ENCODE data around the gene IL1RN. TPM values are rescaled to one million over a fixed set of nuclear protein-coding genes. Genes with fewer than 3 reads are reported as not detected.
A peak's percentile ranks its signal among the peaks of the same experiment; 100 is the strongest.

The IL1RN gene
- total and polyA plus RNA-seq, 2 of the 13 experiments (the other 11 are each of a cell fraction or from before 2014, with no cell fraction given) = 21.2 to 101 TPM

DNA sequence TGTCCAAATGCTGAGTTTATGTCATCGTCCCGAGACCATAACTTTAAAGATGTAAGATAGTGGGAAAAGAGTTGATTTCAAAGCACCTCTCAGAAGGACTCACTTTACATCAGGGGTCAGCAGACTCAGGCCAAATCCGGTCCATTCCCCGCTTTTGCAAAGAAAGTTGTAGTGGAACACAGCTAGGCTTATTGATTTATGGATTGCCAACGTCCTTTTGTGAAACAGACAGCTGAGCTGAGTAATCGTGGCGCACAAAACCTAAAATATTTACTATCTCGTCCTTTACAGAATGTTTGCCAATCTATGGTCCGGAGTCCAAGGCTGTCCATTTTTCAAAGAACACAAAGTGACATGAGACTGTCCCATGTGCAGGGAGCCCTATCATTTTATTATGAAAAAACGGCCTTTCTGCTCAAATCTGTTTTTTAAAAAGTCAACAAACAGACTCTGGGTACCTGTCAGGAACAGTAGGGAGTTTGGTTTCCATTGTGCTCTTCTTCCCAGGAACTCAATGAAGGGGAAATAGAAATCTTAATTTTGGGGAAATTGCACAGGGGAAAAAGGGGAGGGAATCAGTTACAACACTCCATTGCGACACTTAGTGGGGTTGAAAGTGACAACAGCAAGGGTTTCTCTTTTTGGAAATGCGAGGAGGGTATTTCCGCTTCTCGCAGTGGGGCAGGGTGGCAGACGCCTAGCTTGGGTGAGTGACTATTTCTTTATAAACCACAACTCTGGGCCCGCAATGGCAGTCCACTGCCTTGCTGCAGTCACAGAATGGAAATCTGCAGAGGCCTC, at the start of gene IL1RN (continued):
- TF ChIP-seq NFE2 (CRISPR knock-in tag; IDR thresholded peaks at IDR 0.05) (no peak), ZNF660 (CRISPR knock-in tag; IDR thresholded peaks at IDR 0.05; ENCODE audit: borderline replicate concordance, low read depth) (no peak), AHR (CRISPR knock-in tag; IDR thresholded peaks at IDR 0.05) (no peak), TRIM24 (CRISPR knock-in tag; IDR thresholded peaks at IDR 0.05) (0 out of 2 replicates have a peak, but pooled peaks have one; percentile 60), ZZZ3 (CRISPR knock-in tag; IDR thresholded peaks at IDR 0.05; ENCODE audit: borderline replicate concordance) (no peak), HNRNPH1 (optimal IDR thresholded peaks at IDR 0.05; ENCODE audit: low read depth, low read length) (no peak), ZNF670 (CRISPR knock-in tag; IDR thresholded peaks at IDR 0.05; ENCODE audit: borderline replicate concordance) (no peak; the same call in 1 of the 2 replicates)
- TF ChIP-seq, protein P1, sequence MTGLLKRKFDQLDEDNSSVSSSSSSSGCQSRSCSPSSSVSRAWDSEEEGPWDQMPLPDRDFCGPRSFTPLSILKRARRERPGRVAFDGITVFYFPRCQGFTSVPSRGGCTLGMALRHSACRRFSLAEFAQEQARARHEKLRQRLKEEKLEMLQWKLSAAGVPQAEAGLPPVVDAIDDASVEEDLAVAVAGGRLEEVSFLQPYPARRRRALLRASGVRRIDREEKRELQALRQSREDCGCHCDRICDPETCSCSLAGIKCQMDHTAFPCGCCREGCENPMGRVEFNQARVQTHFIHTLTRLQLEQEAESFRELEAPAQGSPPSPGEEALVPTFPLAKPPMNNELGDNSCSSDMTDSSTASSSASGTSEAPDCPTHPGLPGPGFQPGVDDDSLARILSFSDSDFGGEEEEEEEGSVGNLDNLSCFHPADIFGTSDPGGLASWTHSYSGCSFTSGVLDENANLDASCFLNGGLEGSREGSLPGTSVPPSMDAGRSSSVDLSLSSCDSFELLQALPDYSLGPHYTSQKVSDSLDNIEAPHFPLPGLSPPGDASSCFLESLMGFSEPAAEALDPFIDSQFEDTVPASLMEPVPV (CRISPR knock-in tag; IDR thresholded peaks at IDR 0.05) = no peak
- TF ChIP-seq, protein P2, sequence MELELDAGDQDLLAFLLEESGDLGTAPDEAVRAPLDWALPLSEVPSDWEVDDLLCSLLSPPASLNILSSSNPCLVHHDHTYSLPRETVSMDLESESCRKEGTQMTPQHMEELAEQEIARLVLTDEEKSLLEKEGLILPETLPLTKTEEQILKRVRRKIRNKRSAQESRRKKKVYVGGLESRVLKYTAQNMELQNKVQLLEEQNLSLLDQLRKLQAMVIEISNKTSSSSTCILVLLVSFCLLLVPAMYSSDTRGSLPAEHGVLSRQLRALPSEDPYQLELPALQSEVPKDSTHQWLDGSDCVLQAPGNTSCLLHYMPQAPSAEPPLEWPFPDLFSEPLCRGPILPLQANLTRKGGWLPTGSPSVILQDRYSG (CRISPR knock-in tag; IDR thresholded peaks at IDR 0.05) = no peak
- TF ChIP-seq, protein P3, sequence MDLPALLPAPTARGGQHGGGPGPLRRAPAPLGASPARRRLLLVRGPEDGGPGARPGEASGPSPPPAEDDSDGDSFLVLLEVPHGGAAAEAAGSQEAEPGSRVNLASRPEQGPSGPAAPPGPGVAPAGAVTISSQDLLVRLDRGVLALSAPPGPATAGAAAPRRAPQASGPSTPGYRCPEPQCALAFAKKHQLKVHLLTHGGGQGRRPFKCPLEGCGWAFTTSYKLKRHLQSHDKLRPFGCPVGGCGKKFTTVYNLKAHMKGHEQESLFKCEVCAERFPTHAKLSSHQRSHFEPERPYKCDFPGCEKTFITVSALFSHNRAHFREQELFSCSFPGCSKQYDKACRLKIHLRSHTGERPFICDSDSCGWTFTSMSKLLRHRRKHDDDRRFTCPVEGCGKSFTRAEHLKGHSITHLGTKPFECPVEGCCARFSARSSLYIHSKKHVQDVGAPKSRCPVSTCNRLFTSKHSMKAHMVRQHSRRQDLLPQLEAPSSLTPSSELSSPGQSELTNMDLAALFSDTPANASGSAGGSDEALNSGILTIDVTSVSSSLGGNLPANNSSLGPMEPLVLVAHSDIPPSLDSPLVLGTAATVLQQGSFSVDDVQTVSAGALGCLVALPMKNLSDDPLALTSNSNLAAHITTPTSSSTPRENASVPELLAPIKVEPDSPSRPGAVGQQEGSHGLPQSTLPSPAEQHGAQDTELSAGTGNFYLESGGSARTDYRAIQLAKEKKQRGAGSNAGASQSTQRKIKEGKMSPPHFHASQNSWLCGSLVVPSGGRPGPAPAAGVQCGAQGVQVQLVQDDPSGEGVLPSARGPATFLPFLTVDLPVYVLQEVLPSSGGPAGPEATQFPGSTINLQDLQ (CRISPR knock-in tag; IDR thresholded peaks at IDR 0.05) = no peak
- TF ChIP-seq, protein P4, sequence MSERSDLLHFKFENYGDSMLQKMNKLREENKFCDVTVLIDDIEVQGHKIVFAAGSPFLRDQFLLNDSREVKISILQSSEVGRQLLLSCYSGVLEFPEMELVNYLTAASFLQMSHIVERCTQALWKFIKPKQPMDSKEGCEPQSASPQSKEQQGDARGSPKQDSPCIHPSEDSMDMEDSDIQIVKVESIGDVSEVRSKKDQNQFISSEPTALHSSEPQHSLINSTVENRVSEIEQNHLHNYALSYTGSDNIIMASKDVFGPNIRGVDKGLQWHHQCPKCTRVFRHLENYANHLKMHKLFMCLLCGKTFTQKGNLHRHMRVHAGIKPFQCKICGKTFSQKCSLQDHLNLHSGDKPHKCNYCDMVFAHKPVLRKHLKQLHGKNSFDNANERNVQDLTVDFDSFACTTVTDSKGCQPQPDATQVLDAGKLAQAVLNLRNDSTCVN (CRISPR knock-in tag; IDR thresholded peaks at IDR 0.05; ENCODE audit: borderline replicate concordance) = no peak; the same call in 1 of the 2 replicates
- TF ChIP-seq, protein P5, sequence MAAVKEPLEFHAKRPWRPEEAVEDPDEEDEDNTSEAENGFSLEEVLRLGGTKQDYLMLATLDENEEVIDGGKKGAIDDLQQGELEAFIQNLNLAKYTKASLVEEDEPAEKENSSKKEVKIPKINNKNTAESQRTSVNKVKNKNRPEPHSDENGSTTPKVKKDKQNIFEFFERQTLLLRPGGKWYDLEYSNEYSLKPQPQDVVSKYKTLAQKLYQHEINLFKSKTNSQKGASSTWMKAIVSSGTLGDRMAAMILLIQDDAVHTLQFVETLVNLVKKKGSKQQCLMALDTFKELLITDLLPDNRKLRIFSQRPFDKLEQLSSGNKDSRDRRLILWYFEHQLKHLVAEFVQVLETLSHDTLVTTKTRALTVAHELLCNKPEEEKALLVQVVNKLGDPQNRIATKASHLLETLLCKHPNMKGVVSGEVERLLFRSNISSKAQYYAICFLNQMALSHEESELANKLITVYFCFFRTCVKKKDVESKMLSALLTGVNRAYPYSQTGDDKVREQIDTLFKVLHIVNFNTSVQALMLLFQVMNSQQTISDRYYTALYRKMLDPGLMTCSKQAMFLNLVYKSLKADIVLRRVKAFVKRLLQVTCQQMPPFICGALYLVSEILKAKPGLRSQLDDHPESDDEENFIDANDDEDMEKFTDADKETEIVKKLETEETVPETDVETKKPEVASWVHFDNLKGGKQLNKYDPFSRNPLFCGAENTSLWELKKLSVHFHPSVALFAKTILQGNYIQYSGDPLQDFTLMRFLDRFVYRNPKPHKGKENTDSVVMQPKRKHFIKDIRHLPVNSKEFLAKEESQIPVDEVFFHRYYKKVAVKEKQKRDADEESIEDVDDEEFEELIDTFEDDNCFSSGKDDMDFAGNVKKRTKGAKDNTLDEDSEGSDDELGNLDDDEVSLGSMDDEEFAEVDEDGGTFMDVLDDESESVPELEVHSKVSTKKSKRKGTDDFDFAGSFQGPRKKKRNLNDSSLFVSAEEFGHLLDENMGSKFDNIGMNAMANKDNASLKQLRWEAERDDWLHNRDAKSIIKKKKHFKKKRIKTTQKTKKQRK (IDR thresholded peaks at IDR 0.05; ENCODE audit: low read length) = no peak
- TF ChIP-seq, protein P6, sequence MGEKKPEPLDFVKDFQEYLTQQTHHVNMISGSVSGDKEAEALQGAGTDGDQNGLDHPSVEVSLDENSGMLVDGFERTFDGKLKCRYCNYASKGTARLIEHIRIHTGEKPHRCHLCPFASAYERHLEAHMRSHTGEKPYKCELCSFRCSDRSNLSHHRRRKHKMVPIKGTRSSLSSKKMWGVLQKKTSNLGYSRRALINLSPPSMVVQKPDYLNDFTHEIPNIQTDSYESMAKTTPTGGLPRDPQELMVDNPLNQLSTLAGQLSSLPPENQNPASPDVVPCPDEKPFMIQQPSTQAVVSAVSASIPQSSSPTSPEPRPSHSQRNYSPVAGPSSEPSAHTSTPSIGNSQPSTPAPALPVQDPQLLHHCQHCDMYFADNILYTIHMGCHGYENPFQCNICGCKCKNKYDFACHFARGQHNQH (CRISPR knock-in tag; IDR thresholded peaks at IDR 0.05) = peak; percentile 93
- TF ChIP-seq, protein P7, sequence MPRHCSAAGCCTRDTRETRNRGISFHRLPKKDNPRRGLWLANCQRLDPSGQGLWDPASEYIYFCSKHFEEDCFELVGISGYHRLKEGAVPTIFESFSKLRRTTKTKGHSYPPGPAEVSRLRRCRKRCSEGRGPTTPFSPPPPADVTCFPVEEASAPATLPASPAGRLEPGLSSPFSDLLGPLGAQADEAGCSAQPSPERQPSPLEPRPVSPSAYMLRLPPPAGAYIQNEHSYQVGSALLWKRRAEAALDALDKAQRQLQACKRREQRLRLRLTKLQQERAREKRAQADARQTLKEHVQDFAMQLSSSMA (CRISPR knock-in tag; IDR thresholded peaks at IDR 0.05) = 0 out of 2 replicates have a peak, but pooled peaks have one; percentile 64
